Measurements from ENCODE around the gene HIVEP3. TPM values are rescaled to one million over a fixed set of nuclear protein-coding genes. Genes with fewer than 3 reads are reported as not detected.

HIVEP3 gene
- total RNA-seq, 1 experiment from 2014 or later = 0.55 TPM

DNA sequence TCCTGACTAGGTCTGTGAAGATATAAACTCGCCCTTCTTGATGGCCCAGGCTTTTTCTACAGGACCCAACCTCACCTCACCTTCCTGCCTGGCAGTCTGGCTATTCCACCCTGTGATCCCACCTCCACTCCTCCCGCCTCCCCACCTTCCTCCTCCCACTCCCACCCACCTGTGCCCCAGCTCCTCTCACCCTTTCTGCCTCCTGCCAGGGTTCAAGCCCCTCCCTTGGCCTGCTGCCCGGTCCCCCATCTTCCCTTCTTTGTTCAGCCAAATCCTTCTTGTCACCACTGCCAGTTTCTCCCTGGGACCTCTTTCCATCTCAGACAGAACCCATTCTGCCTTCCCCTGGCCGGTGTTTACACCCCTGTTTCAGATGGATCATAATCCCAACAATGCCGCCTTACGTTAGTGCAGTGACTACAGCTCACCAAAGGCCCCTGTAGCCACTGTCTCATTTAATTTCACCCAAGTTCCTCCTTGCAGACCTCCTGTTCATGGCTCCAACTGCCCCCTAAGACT lies 306.7 kb downstream of the HIVEP3 start:
- no peaks in the 10 kb centered on the region; the same call in 1 of the 2 replicates for H3K27me3 Mint-ChIP-seq (ENCODE audit: low read depth)
- peaks cover 3% of the 10 kb centered on the region for H3K9me3 Mint-ChIP-seq
- ATAC-seq (no peak), DNase-seq (ENCODE audit: low spot score) (no peak)
- no peak overlapping the region for H3K27ac Mint-ChIP-seq
- no peak overlapping the region for H3K4me3 Mint-ChIP-seq
- no peaks in the 10 kb centered on the region for H3K4me1 Mint-ChIP-seq
- ChIA-PET CTCF (no interaction called here), POLR2A (no interaction called here)
- TF ChIP-seq GRHL2 (CRISPR knock-in tag; IDR thresholded peaks at IDR 0.05; ENCODE audit: insufficient replicate concordance, severe bottlenecking) (no peak), CREB1 (CRISPR knock-in tag; IDR thresholded peaks at IDR 0.05) (no peak), TCF7 (CRISPR knock-in tag; IDR thresholded peaks at IDR 0.05; ENCODE audit: low read depth) (no peak), ZNF416 (CRISPR knock-in tag; IDR thresholded peaks at IDR 0.05) (no peak), ZNF425 (CRISPR knock-in tag; conservative IDR thresholded peaks at IDR 0.05) (no peak), ESRRA (CRISPR knock-in tag; IDR thresholded peaks at IDR 0.05; ENCODE audit: borderline replicate concordance) (no peak), ARID4B (CRISPR knock-in tag; IDR thresholded peaks at IDR 0.05; ENCODE audit: borderline replicate concordance) (no peak), EMX1 (CRISPR knock-in tag; IDR thresholded peaks at IDR 0.05) (no peak), ZNF671 (CRISPR knock-in tag; IDR thresholded peaks at IDR 0.05) (no peak), ELF4 (CRISPR knock-in tag; IDR thresholded peaks at IDR 0.05; ENCODE audit: low read depth) (no peak), ZNF121 (CRISPR knock-in tag; IDR thresholded peaks at IDR 0.05) (no peak), CDX4 (CRISPR knock-in tag; IDR thresholded peaks at IDR 0.05; ENCODE audit: borderline replicate concordance) (no peak), KAT7 (CRISPR knock-in tag; IDR thresholded peaks at IDR 0.05; ENCODE audit: borderline replicate concordance) (no peak)
- TF ChIP-seq, protein P1, sequence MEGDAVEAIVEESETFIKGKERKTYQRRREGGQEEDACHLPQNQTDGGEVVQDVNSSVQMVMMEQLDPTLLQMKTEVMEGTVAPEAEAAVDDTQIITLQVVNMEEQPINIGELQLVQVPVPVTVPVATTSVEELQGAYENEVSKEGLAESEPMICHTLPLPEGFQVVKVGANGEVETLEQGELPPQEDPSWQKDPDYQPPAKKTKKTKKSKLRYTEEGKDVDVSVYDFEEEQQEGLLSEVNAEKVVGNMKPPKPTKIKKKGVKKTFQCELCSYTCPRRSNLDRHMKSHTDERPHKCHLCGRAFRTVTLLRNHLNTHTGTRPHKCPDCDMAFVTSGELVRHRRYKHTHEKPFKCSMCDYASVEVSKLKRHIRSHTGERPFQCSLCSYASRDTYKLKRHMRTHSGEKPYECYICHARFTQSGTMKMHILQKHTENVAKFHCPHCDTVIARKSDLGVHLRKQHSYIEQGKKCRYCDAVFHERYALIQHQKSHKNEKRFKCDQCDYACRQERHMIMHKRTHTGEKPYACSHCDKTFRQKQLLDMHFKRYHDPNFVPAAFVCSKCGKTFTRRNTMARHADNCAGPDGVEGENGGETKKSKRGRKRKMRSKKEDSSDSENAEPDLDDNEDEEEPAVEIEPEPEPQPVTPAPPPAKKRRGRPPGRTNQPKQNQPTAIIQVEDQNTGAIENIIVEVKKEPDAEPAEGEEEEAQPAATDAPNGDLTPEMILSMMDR (IDR thresholded peaks at IDR 0.05) = no peak
- TF ChIP-seq, protein P2, sequence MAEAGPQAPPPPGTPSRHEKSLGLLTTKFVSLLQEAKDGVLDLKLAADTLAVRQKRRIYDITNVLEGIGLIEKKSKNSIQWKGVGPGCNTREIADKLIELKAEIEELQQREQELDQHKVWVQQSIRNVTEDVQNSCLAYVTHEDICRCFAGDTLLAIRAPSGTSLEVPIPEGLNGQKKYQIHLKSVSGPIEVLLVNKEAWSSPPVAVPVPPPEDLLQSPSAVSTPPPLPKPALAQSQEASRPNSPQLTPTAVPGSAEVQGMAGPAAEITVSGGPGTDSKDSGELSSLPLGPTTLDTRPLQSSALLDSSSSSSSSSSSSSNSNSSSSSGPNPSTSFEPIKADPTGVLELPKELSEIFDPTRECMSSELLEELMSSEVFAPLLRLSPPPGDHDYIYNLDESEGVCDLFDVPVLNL (CRISPR knock-in tag; IDR thresholded peaks at IDR 0.05; ENCODE audit: borderline replicate concordance, low read depth) = no peak
- H3K36me3 Mint-ChIP-seq = no peaks in the 10 kb centered on the region

Measured in WTC11 (cell line).